ENCODE measurements around the gene ELOVL5.
"Not testable (repeated sequence)": the region's sequence is repeated elsewhere in the genome, so short reads cannot be mapped to it uniquely, and the experiment has no call there.

Gene ELOVL5

GRCh38 chr6:53328375-53328774 is 20.4 kb downstream of the ELOVL5 start:
- DNase-seq (ENCODE audit: low read depth in 2 of 2), result no peak

GRCh38 chr6:53327017-53327395 is 21.7 kb downstream of the ELOVL5 start:
- DNase-seq (ENCODE audit: low read depth in 2 of 2), result no peak

- no peak for DNase-seq (ENCODE audit: low read depth in 2 of 2)
These were observed 22.3 kb downstream of the ELOVL5 start for GRCh38 chr6:53326372-53327016.

- DNase-seq (ENCODE audit: low read depth in 2 of 2), result no peak
These were observed 23.0 kb downstream of the ELOVL5 start for GRCh38 chr6:53325785-53326184.

GRCh38 chr6:53322188-53323029 is 26.3 kb downstream of the ELOVL5 start:
- DNase-seq (ENCODE audit: low read depth in 2 of 2), result no peak

GRCh38 chr6:53321701-53322100 is 27.0 kb downstream of the ELOVL5 start:
- DNase-seq (ENCODE audit: low read depth in 2 of 2), result no peak

GRCh38 chr6:53320964-53321363 is 27.8 kb downstream of the ELOVL5 start:
- no peak for DNase-seq (ENCODE audit: low read depth in 2 of 2)

- DNase-seq (ENCODE audit: low read depth in 2 of 2), result no peak
These were observed 30.3 kb downstream of the ELOVL5 start for GRCh38 chr6:53318429-53318828.

GRCh38 chr6:53317861-53318260 is 30.9 kb downstream of the ELOVL5 start:
- no peak for DNase-seq (ENCODE audit: low read depth in 2 of 2)

- not testable (repeated sequence) for DNase-seq (ENCODE audit: low read depth in 2 of 2)
These were observed 31.5 kb downstream of the ELOVL5 start for GRCh38 chr6:53317299-53317698.

- no peak for DNase-seq (ENCODE audit: low read depth in 2 of 2)
These were observed 32.6 kb downstream of the ELOVL5 start for GRCh38 chr6:53316142-53316541.

- no peak for DNase-seq (ENCODE audit: low read depth in 2 of 2)
These were observed 33.5 kb downstream of the ELOVL5 start for GRCh38 chr6:53315086-53315724.

GRCh38 chr6:53313784-53314400 is 34.9 kb downstream of the ELOVL5 start:
- DNase-seq (ENCODE audit: low read depth in 2 of 2), result no peak

GRCh38 chr6:53312355-53312754 is 36.4 kb downstream of the ELOVL5 start:
- DNase-seq (ENCODE audit: low read depth in 2 of 2), result no peak

GRCh38 chr6:53311586-53311935 is 37.2 kb downstream of the ELOVL5 start:
- DNase-seq (ENCODE audit: low read depth in 2 of 2), result no peak

GRCh38 chr6:53310771-53311585 is 37.8 kb downstream of the ELOVL5 start:
- DNase-seq (ENCODE audit: low read depth in 2 of 2), result no peak

- DNase-seq (ENCODE audit: low read depth in 2 of 2), result no peak
These were observed 38.8 kb downstream of the ELOVL5 start for GRCh38 chr6:53309901-53310300.

- DNase-seq (ENCODE audit: low read depth in 2 of 2), result no peak
These were observed 39.5 kb downstream of the ELOVL5 start for GRCh38 chr6:53309059-53309900.

- peak in 1 of 2 donors; percentile 18 for DNase-seq (ENCODE audit: low read depth in 2 of 2)
These were observed 41.9 kb downstream of the ELOVL5 start for GRCh38 chr6:53306819-53307347.

GRCh38 chr6:53306217-53306616 is 42.5 kb downstream of the ELOVL5 start:
- not testable (repeated sequence) for DNase-seq (ENCODE audit: low read depth in 2 of 2)
